SK-MEL-5 (cell line): Measurements from ENCODE around the gene ADAM12. TPM values are rescaled to one million over a fixed set of nuclear protein-coding genes. Genes with fewer than 3 reads are reported as not detected.

ENCODE experiments used
- DNase-seq: peaks from one replicate; pipeline ENCODE4 v3.0.0-alpha.2; 2016; ENCODE audit warnings: low read depth, low spot score
- in situ Hi-C: cut with HindIII; loops from 2 replicates; pipeline ENCODE4 v1.10.0; 2016; ENCODE audit warnings: low sequenced_read_pairs, high pct_unique_total_duplicates, low pct_unique_long_range_greater_than_20kb
- total RNA-seq: library from RNA; depleted of rRNA; stranded (reverse); fragments of >200 nt; shearing (Covaris generic); gene quantifications from 2 replicates; pipeline ENCODE4 v1.2.3, GENCODE V29; 2014

The ADAM12 gene
- total RNA-seq, 1 experiment from 2014 or later = 0.87 TPM

DNA sequence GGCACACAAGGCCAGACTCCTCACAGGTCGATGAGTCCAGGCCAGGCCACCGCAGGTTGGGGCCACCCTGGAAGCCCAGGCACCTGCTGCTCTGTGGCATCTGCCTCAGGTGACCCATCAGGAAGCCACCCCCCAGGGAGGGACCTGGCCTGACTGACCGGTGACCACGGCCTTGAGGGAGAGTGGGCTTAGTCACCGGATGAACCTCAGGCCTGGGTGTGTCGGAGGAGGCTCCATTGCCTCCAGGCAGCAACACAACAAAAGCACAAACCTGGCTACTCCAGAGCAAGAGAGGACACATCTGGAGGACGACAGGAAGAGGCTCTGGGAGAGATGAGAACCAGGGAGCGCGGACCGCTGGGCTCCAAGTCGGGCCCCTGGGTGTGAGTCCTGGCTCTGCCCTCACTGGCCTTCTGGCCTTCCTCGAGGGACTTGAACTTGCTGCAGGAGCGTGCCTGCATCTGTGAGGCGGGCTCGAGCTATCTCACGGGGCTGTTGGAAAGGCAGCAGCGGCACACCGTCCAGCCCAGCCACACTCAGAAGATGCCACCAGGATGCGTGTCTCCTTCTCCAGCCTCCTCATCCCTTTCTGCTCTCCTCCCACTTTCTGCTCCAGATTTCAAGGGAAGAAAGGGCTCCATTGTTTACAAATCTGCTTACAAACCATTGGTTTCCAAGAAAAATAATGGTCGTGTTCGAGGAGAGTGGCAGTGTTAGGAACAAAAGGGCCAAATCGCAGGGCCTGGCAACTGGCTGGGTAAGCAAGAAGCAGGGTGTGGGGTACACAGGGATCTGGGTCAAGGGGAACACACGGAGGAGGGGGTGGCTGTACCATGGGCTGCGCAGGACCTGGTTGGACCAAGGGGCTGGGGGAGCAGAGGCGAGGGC, 152.9 kb downstream of the ADAM12 start:
- in situ Hi-C loops = no loop called here
- DNase-seq = peak; percentile 42

DNA sequence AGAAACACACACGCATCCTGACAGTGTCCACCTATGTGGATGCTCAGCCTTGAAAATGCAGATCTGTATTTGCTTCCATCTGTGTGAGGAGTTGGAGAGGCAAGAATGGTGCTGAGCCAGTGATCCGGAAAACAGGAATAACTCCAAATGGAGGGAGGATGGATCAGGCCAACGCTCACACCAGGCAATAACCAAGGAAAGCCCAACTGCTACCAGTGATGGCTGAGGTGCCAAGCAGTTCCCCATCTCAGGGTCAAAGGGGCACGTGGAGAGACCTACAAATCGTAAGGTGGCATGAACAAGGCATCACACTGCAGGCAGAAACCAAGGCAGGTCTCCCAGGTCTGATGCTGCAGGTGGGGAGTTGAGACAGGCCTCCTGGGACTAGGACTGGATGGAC, 153.6 kb downstream of the ADAM12 start:
- DNase-seq = no peak
- in situ Hi-C loops = no loop called here

DNA sequence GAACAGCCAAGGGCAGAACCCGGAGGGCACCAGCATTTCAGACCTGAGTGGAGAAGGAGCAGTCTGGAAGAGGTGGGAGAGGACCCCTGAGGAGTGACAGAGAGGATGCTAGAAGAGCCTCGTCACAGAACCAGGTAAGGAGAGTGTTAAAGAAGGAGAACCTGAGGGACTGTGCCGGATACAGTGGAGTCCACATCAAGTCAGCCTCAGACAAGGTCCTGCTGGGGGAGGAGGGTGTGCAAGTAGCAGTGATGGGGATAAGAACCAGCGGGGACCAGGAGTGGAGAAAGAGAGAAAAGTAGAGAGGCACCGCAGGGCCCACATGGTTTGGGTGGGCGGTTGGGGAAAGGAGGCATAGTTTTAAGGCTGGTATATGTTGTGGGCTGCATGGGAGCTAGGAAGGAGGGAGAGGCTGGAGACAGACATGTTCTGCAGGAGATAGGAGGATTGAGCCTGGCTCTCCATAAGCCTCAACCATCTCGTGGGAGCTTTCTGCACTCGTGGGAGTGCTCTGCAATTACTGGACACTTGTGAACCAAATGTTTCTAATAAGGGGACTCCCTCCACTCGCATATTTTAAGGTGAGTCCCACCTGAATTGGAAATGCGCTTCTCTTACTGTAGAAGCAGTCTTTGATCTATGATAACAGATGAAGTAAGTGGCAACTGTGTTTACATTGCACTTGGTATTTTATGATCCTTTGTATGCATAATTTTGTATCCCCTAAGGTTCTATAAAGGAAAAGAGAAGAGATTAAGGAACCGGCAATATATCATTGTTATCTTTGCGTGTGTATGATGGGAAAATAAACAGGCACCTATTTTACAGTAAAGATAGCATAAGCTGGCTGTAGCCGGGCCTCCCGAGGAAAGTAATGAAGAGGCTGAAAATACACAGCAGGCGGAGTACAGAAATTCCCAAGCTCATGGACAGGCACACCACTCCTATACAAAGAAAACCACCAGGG, 154.8 kb downstream of the ADAM12 start:
- DNase-seq = no peak
- in situ Hi-C loops = no loop called here

GRCh38 chr10:126230587-126230986, 157.7 kb downstream of the ADAM12 start:
- in situ Hi-C loops = no loop called here
- DNase-seq = no peak

DNA sequence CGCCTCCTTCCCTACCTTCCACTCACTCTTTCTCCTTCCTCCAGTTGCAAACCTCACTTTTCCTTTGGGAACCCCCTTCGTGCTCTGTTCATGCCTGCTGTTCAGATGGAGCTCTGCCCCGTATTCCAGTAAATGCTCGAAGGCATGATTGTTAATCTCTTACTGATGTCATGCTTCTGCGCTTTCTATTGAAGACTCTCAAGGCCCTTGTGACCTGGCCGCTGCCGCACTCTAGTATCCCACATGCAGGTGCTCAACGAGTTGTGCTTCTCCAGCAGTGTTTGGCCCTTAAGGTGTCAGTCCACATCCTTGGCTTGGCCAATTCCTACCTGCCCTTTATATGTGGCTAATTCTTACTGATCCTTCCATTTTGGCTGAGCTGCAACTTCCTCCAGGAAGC, 158.6 kb downstream of the ADAM12 start:
- in situ Hi-C loops = no loop called here
- DNase-seq = no peak

DNA sequence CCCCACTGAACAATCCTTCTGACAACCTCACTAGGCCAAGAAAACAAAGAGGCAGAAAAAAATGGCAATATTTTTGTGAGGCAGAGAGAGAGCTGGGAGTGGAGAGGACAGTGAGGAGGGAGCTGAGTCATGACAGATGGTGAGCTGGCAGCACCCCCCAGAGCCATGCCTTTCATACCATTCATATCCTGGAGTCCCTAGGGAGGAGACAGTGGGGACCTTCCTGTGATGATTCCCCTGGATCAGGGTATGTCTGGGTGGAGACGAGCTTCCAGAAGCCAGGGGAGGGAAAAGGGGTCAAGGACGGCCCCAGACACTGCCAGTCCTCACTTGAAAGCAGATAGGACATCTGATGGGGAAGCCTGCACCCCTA, 160.5 kb downstream of the ADAM12 start:
- in situ Hi-C loops = no loop called here
- no peak for DNase-seq

GRCh38 chr10:126226988-126227761, 161.1 kb downstream of the ADAM12 start:
- no peak for DNase-seq
- in situ Hi-C loops = no loop called here

GRCh38 chr10:126226205-126226604, 162.1 kb downstream of the ADAM12 start:
- in situ Hi-C loops = no loop called here
- DNase-seq = no peak

DNA sequence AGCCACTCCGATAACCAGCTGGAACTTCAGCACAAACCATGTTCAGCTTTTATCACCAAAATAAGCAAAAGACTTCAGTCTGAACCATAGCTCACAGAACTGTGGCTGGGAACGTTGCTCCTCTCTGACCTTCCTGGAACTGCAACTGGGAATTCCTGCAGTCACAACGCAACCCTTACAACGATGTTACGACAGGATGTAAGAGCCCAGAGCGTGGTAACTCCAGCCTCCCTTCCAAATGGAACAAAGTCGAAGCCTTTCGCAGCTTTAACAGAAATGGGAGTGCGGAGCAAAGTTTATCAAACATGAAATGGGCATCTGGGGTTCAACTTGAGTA, 162.6 kb downstream of the ADAM12 start:
- DNase-seq = no peak
- in situ Hi-C loops = no loop called here

DNA sequence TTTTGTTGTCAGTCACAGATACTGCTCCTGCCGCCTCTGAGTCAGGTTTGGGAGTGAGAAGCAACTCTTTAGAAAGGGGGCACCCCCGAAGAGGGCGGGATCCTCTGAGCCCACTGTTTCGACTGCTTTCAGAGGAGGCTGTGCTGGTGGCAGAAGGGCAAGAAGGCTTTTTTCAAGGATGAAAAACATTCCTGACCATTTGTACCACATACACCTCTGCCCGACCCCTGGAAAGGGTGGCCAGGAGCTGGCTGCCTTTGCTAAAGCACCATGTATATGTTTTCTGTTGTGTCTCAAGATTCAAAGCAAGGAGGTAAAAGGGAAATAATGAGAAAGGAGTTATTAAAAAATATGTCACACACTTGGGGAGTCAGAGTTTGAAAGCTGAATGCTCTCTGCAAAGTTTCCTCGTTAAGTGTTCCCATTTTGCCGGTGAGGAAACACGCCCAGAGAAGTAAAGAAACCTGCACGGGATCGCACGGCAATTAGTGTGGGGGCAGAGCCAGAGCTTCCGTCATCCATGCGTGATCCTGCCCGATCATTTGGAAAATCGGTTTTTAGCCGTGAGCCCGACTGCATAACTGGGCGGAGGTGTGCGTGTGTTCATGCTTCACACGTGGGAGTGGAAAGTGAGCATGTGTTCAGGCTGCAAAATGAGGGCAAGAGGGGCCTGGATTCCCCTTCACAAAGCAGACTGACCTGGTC, 163.2 kb downstream of the ADAM12 start:
- in situ Hi-C loops = no loop called here
- no peak for DNase-seq

DNA sequence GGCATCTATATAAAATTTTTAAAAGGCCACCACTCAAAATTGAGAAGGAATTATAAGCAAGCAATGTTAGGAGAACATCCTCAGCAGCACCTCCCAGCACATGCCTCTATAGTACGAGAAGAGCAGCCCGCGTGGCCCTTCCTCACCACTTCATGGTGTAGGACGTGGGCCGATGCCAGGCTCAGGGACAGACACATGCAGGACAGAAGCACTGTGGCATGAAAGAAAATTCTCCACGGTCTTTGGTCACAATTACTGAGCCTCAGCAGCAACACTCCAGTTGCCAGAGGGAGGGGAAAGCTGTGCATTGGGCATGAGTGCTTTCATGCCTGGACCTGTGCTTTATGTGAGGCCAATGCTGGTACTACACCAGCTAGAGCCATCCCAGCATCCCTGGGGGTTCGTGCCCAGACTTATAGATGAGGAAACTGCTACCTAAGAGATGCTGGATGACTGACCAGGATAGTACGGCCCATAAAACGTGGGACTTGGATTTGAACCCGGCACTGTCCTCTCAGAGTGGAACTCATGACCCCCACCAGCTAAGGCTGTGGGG, 164.7 kb downstream of the ADAM12 start:
- DNase-seq = no peak
- in situ Hi-C loops = no loop called here

- no peak for DNase-seq
- in situ Hi-C loops = no loop called here
These were observed 165.4 kb downstream of the ADAM12 start for GRCh38 chr10:126222736-126223511.

DNA sequence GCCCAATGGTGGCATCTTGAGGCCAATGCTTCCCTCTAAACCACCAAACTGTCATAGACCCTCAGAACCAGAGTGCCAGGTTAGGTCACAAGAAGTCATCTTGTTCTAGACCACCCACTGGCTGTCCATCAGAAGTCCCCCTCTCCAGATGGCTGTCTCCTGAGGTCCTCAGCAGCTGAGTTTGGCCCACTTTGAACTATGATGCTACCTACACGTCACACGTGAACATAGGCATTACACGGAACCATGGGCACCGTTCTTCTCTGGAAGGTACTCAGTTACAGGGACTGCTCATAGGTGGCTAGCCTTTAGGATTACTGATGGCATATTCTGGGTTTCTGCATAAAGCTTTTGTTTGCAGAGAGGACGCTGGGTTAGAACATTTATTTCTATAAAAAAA, 166.4 kb downstream of the ADAM12 start:
- no peak for DNase-seq
- in situ Hi-C loops = no loop called here

DNA sequence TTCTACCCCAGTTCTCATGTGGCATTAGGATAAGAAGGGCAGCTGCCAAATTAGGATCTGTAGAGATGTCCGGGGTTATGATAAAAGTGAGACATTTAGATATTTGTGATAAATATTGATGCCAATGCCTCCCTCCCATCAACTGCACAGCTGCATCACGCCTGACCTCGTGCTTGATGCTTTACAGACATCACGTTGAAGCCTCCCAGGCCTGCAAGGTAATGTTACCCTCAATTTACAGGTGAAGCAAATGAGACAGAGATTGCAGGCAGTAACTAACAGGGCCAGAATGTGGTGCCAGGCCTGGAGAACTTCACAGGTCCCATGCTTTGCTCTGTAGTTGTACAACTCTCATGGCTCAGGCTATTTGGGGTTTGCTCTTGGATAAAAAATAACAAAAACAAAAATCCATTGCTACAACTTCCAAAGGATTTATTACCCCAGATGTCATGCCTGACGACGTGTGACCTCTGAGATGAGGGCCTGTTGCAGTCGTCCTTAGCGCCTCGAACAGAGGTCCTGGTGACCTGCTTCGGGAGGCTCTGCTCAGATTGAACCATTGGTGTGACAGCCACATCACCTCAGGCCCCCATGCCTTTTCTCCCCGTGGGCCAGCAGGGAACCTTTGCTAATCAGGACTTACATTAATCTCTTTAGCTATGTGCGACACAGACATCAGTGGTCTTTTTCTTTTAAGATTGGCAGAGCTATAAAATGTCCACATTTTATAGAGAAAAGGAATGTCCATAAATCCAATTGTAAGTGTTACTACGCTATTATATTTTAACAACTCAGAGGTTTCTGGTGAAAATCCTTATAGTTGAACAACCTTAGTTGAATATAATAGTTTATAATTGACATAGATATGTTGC, 169.3 kb downstream of the ADAM12 start:
- no peak for DNase-seq
- in situ Hi-C loops = no loop called here

- no peak for DNase-seq
- in situ Hi-C loops = no loop called here
These were observed 170.1 kb downstream of the ADAM12 start for GRCh38 chr10:126218174-126218573.

- in situ Hi-C loops = no loop called here
These were observed 171.7 kb downstream of the ADAM12 start for GRCh38 chr10:126216632-126216961.

More at GRCh38 chr10:126216632-126216961, 171.7 kb downstream of the ADAM12 start:
- DNase-seq = no peak
